ENCODE measurements around the gene PRKAA1.

GRCh38 chr5:40714001-40714400 is 84.2 kb downstream of the PRKAA1 start:
- TF ChIP-seq CTCF (IDR thresholded peaks at IDR 0.05; ENCODE audit: low read length) (no peak), EZH2 (IDR thresholded peaks at IDR 0.05; ENCODE audit: borderline replicate concordance, low read length) (no peak)

All from OCI-LY1 (cell line).